Right lobe of liver (tissue), 6 donors: Measurements from ENCODE around the gene SLC5A8. TPM values are rescaled to one million over a fixed set of nuclear protein-coding genes. Genes with fewer than 3 reads are reported as not detected.

Experiments used
- ATAC-seq, 4 donors: fragments of 200-7000 bp; cut with Tn5 transposase; one replicate each; pipeline ENCODE4 v1.9.1; 2020; ENCODE audit warnings: mild to moderate bottlenecking in 4 of 4, moderate library complexity in 4 of 4
- DNase-seq, 3 donors: peaks; one replicate each; pipeline ENCODE4 v3.0.0-alpha.2; 2020
- H3K27ac ChIP-seq, 3 donors: fragments of 200-600 bp; one replicate each; pipeline ENCODE4 v1.8.0; 2022
- H3K27me3 ChIP-seq, 2 donors: fragments of 200-600 bp; one replicate each; pipeline ENCODE4 v1.8.0; 2022
- H3K36me3 ChIP-seq, 4 donors: fragments of 200-600 bp; sonication (generic) in 1 of 4; one replicate each; pipeline versions ENCODE4 v1.5.1 to v1.8.0; 2017 to 2022; ENCODE audit warnings: control low read depth in 1 of 4
- H3K4me1 ChIP-seq, 4 donors: fragments of 200-600 bp; sonication (generic) in 1 of 4; one replicate each; pipeline versions ENCODE4 v1.5.1 to v1.8.0; 2017 to 2022; ENCODE audit warnings: control low read depth in 1 of 4
- H3K4me3 ChIP-seq, 3 donors: fragments of 200-600 bp; one replicate each; pipeline ENCODE4 v1.8.0; 2022
- H3K9me3 ChIP-seq, 4 donors: fragments of 200-600 bp; sonication (generic) in 1 of 4; one replicate each; pipeline versions ENCODE4 v1.5.1 to v1.8.0; 2017 to 2022; ENCODE audit warnings: control low read depth in 1 of 4
- CTCF ChIP-seq, 4 donors: fragments of 200-600 bp in 3 of 4; fragments of 450-650 bp in 1 of 4; IDR thresholded peaks; one replicate each; pipeline versions ENCODE4 v1.5.1 to v1.8.0; 2016 to 2022; ENCODE audit warnings: antibody characterized with exemption in 4 of 4, mild to moderate bottlenecking in 2 of 4
- POLR2A ChIP-seq: fragments of 450-650 bp; IDR thresholded peaks from one replicate; pipeline ENCODE4 v1.6.1; 2017; ENCODE audit warnings: antibody characterized with exemption, mild to moderate bottlenecking
- WGBS: methylation state at CpG from one replicate; pipeline ENCODE4 v1.1.6; 2018; ENCODE audit warnings: low coverage, low lambda C conversion rate; ENCODE audit not compliant: insufficient coverage; ENCODE audit errors: missing lambda C conversion rate; 5-methylcytosine and 5-hydroxymethylcytosine counted together
- intact Hi-C, 2 donors: fragments of 100-400 bp; cut with DNase I; formaldehyde crosslinking; loops; one replicate each; pipeline versions ENCODE4 v1.11.2 to v1.14.1; 2022
- total RNA-seq, 6 experiments: library from RNA; depleted of rRNA in 2 of 6; stranded (reverse); fragments of >200 nt in 2 of 6; fragmentation: NEBNext Ultra II Directional in 3 of 6; extraction: Animal tissue kit (Norgen Biotek cat#: 25700) in 3 of 6; gene quantifications; one replicate each; pipeline versions ENCODE4 v1.1.0 to v1.2.4, GENCODE V29; 2016 to 2023
- donor health status: DM: no; HTN: yes; CAD: no.
- donor health status: DM: no; HTN: no; CAD: no.
- donor health status: DM: no; HTN: no; CAD: no.
- donor health status: DM: no; HTN: yes; CAD: no.
- donor health status: DM: no; HTN: yes; CAD: no.

Gene SLC5A8
- total RNA-seq, 6 experiments from 2014 or later = not detected

- 47% methylated on average over 4 of the region's 5 CpGs for WGBS
- ATAC-seq (no peak), DNase-seq (no peak)
- Histone ChIP-seq H3K4me3 (no peak overlapping the region), H3K27ac (no peak overlapping the region), H3K27me3 (no peaks in the 10 kb centered on the region), H3K9me3 (no peaks in the 10 kb centered on the region), H3K4me1 (no peaks in the 10 kb centered on the region), H3K36me3 (no peaks in the 10 kb centered on the region)
- intact Hi-C loops = no loop called here
- TF ChIP-seq POLR2A = no peak
- no peak for TF ChIP-seq CTCF (IDR thresholded peaks at IDR 0.05)
These were observed 20.5 kb upstream of the SLC5A8 start for GRCh38 chr12:101230547-101230946.

GRCh38 chr12:101229841-101230241, 19.8 kb upstream of the SLC5A8 start:
- Histone ChIP-seq H3K27me3 (no peaks in the 10 kb centered on the region), H3K4me1 (no peaks in the 10 kb centered on the region), H3K4me3 (no peak overlapping the region), H3K27ac (no peak overlapping the region), H3K9me3 (no peaks in the 10 kb centered on the region), H3K36me3 (no peaks in the 10 kb centered on the region)
- DNase-seq (no peak), ATAC-seq (peak; percentile 13 to 50 (median 24))
- TF ChIP-seq CTCF (IDR thresholded peaks at IDR 0.05) = no peak
- TF ChIP-seq POLR2A = no peak
- WGBS = 70% methylated on average over 7 of the region's 7 CpGs
- intact Hi-C loops = no loop called here

- Histone ChIP-seq H3K27ac (no peak overlapping the region), H3K36me3 (no peaks in the 10 kb centered on the region), H3K4me1 (no peaks in the 10 kb centered on the region), H3K4me3 (no peak overlapping the region), H3K9me3 (no peaks in the 10 kb centered on the region), H3K27me3 (no peaks in the 10 kb centered on the region)
- intact Hi-C loops = no loop called here
- DNase-seq (no peak), ATAC-seq (no peak)
- TF ChIP-seq CTCF (IDR thresholded peaks at IDR 0.05) (no peak), POLR2A (no peak)
- WGBS = 23% methylated on average over 1 of the region's 1 CpG
These were observed 11.3 kb upstream of the SLC5A8 start for GRCh38 chr12:101221301-101221700.

- 82% methylated on average over 2 of the region's 2 CpGs for WGBS
- ATAC-seq = no peak
- intact Hi-C loops = no loop called here
- H3K4me3 ChIP-seq = no peak overlapping the region
- no peaks in the 10 kb centered on the region for H3K9me3 ChIP-seq
- DNase-seq = no peak
- no peaks in the 10 kb centered on the region for H3K4me1 ChIP-seq
- no peak for TF ChIP-seq CTCF (IDR thresholded peaks at IDR 0.05)
- no peak for TF ChIP-seq POLR2A
- no peaks in the 10 kb centered on the region for H3K27me3 ChIP-seq
- no peaks in the 10 kb centered on the region for H3K36me3 ChIP-seq
- H3K27ac ChIP-seq = no peak overlapping the region
These were observed 6.8 kb upstream of the SLC5A8 start for GRCh38 chr12:101216810-101217209.
